IMR-90 (cell line): ENCODE measurements around the gene COL5A1. TPM values are rescaled to one million over a fixed set of nuclear protein-coding genes. Genes with fewer than 3 reads are reported as not detected.

Source experiments
- ATAC-seq: fragments of 200-7000 bp; cut with Tn5 transposase; 2 replicates; pipeline ENCODE4 v1.9.1; 2020; ENCODE audit warnings: low read depth, mild to moderate bottlenecking, moderate library complexity
- BruUV-seq: library from RNA; stranded (reverse); fragments of 400-500 nt; replicated peaks from 2 replicates; lab custom pipeline; 2021; lab: Mats Ljungman, UMichigan
- CTCF ChIA-PET: fragments of 300-600 bp; formaldehyde crosslinking; extraction: SDS; loops from one replicate; lab custom pipeline; 2021; ENCODE audit warnings: antibody characterized with exemption; lab: Yijun Ruan, JAX
- POLR2A ChIA-PET: fragments of 300-600 bp; sonication (Branson Sonifier 250); formaldehyde crosslinking; loops from one replicate; lab custom pipeline; 2022; ENCODE audit warnings: antibody characterized with exemption; ENCODE audit not compliant: unreplicated experiment; lab: Charles Lee
- DNase-seq: peaks from one replicate; pipeline ENCODE4 v3.0.0; 2013
- H2AFZ ChIP-seq: replicated peaks from 2 replicates; pipeline ENCODE3; 2013; ENCODE audit warnings: low read length, mild to moderate bottlenecking; ENCODE audit not compliant: poor library complexity
- H2AK5ac ChIP-seq: 2 replicates; pipeline ENCODE4 v1.6.1; 2013; ENCODE audit warnings: low read depth, low read length, inconsistent platforms
- H2AK9ac ChIP-seq: replicated peaks from 2 replicates; pipeline ENCODE3; 2013; ENCODE audit warnings: mild to moderate bottlenecking, low read depth, low read length, moderate library complexity; ENCODE audit not compliant: poor library complexity
- H2BK120ac ChIP-seq: 2 replicates; pipeline ENCODE4 v1.6.1; 2013; ENCODE audit warnings: low read depth, low read length, inconsistent platforms
- H2BK15ac ChIP-seq: 3 replicates; pipeline ENCODE4 v1.6.1; 2013; ENCODE audit warnings: low read depth, low read length, inconsistent platforms
- H2BK20ac ChIP-seq: 2 replicates; pipeline ENCODE4 v1.6.1; 2013; ENCODE audit warnings: low read depth, mild to moderate bottlenecking, inconsistent platforms, low read length, moderate library complexity
- H2BK5ac ChIP-seq: 2 replicates; pipeline ENCODE4 v1.6.1; 2013; ENCODE audit warnings: mild to moderate bottlenecking, low read depth, low read length, inconsistent platforms; ENCODE audit not compliant: poor library complexity, severe bottlenecking
- H3K14ac ChIP-seq: replicated peaks from 2 replicates; pipeline ENCODE4 v1.6.1; 2013; ENCODE audit warnings: low read depth, low read length, inconsistent platforms
- H3K18ac ChIP-seq: 2 replicates; pipeline ENCODE4 v1.6.1; 2013; ENCODE audit warnings: low read depth, low read length, control low read depth
- H3K23ac ChIP-seq: 2 replicates; pipeline ENCODE4 v1.6.1; 2013; ENCODE audit warnings: low read depth, low read length, inconsistent platforms
- H3K27ac ChIP-seq: 2 replicates; pipeline ENCODE4 v1.5.1; 2013; ENCODE audit warnings: mild to moderate bottlenecking, control low read depth, low read length; ENCODE audit not compliant: insufficient read depth
- H3K27me3 ChIP-seq: 2 replicates; pipeline ENCODE4 v1.6.1; 2013; ENCODE audit warnings: low read length; ENCODE audit not compliant: control insufficient read depth, insufficient read depth
- H3K36me3 ChIP-seq: 2 replicates; pipeline ENCODE4 v1.6.1; 2013; ENCODE audit warnings: low read length, mixed read lengths; ENCODE audit not compliant: control insufficient read depth, insufficient read depth
- H3K4ac ChIP-seq: 2 replicates; pipeline ENCODE4 v1.6.1; 2013; ENCODE audit warnings: low read depth, low read length, inconsistent platforms
- H3K4me1 ChIP-seq: 2 replicates; pipeline ENCODE4 v1.6.1; 2013; ENCODE audit warnings: low read length, mixed read lengths; ENCODE audit not compliant: control insufficient read depth, insufficient read depth
- H3K4me2 ChIP-seq: 2 replicates; pipeline ENCODE4 v1.6.1; 2013; ENCODE audit warnings: low read depth, mild to moderate bottlenecking, control low read depth, low read length, moderate library complexity
- H3K4me3 ChIP-seq: 2 replicates; pipeline ENCODE4 v1.5.1; 2013; ENCODE audit warnings: low read depth, mild to moderate bottlenecking, control low read depth, low read length, moderate library complexity; ENCODE audit not compliant: insufficient read depth
- H3K56ac ChIP-seq: 2 replicates; pipeline ENCODE4 v1.6.1; 2013; ENCODE audit warnings: low read length, inconsistent platforms; ENCODE audit not compliant: insufficient read depth; ENCODE audit errors: extremely low read depth
- H3K79me1 ChIP-seq, 2 experiments: 2 replicates each; pipeline ENCODE4 v1.6.1; 2013; ENCODE audit warnings: low read length in 2 of 2, inconsistent platforms in 1 of 2, low read depth in 1 of 2
- H3K9ac ChIP-seq: 2 replicates; pipeline ENCODE4 v1.6.1; 2013; ENCODE audit warnings: low read depth, low read length, control low read depth
- H3K9me1 ChIP-seq: 2 replicates; pipeline ENCODE4 v1.6.1; 2013; ENCODE audit warnings: low read length, inconsistent platforms; ENCODE audit not compliant: insufficient read depth
- H3K9me3 ChIP-seq: 2 replicates; pipeline ENCODE4 v1.6.1; 2013; ENCODE audit warnings: low read length; ENCODE audit not compliant: control insufficient read depth, insufficient read depth
- H4K20me1 ChIP-seq: 2 replicates; pipeline ENCODE4 v1.6.1; 2013; ENCODE audit warnings: low read length, inconsistent platforms; ENCODE audit not compliant: insufficient read depth
- H4K5ac ChIP-seq: 2 replicates; pipeline ENCODE4 v1.6.1; 2013; ENCODE audit warnings: mild to moderate bottlenecking, low read depth, low read length, control low read depth
- H4K8ac ChIP-seq, 2 experiments: 2 replicates each; pipeline ENCODE4 v1.6.1; 2013; ENCODE audit warnings: low read depth in 2 of 2, low read length in 2 of 2, control low read depth in 1 of 2, inconsistent platforms in 1 of 2
- H4K91ac ChIP-seq: 2 replicates; pipeline ENCODE4 v1.6.1; 2013; ENCODE audit warnings: low read depth, low read length, inconsistent platforms; ENCODE audit not compliant: insufficient read depth
- CHD1 ChIP-seq: IDR thresholded peaks from 2 replicates; pipeline ENCODE4 v1.6.1; 2012; ENCODE audit warnings: low read depth, low read length, improper control_type of control experiment
- FOS ChIP-seq: fragments of 150-350 bp; IDR thresholded peaks from 2 replicates; pipeline ENCODE4 v1.6.1; 2016; ENCODE audit warnings: low read depth, low read length
- MAFK ChIP-seq: IDR thresholded peaks from 2 replicates; pipeline ENCODE4 v1.6.1; 2012; ENCODE audit warnings: low read depth, low read length, improper control_type of control experiment
- NFE2L2 ChIP-seq: fragments of 150-350 bp; IDR thresholded peaks from 2 replicates; pipeline ENCODE4 v1.6.1; 2016; ENCODE audit warnings: low read depth, mild to moderate bottlenecking, low read length
- RCOR1 ChIP-seq: IDR thresholded peaks from 2 replicates; pipeline ENCODE4 v1.6.1; 2012; ENCODE audit warnings: mild to moderate bottlenecking, low read length, improper control_type of control experiment; ENCODE audit not compliant: insufficient replicate concordance
- SMC3 ChIP-seq: fragments of 150-350 bp; IDR thresholded peaks from 2 replicates; pipeline ENCODE4 v1.6.1; 2016; ENCODE audit warnings: low read depth, mild to moderate bottlenecking, antibody characterized with exemption, low read length, moderate library complexity
- WGBS, 2 experiments: methylation state at CpG; one replicate each; pipeline versions ENCODE4 v1.1.5 to v1.1.7; 2013; ENCODE audit warnings: missing lambda C conversion rate in 2 of 2; ENCODE audit not compliant: insufficient read length in 1 of 2; ENCODE audit errors: extremely low coverage in 2 of 2; 5-methylcytosine and 5-hydroxymethylcytosine counted together
- dilution Hi-C: fragments of 300-500 bp; cut with HindIII; formaldehyde crosslinking; loops from one replicate; pipeline ENCODE4 v1.14.3; 2018; ENCODE audit warnings: low sequenced_read_pairs; ENCODE audit not compliant: unreplicated experiment
- in situ Hi-C: fragments of 300-500 bp; cut with MboI; formaldehyde crosslinking; loops from 3 replicates; pipeline ENCODE4 v1.14.3; 2019; ENCODE audit warnings: low sequenced_read_pairs, inconsistent platforms, mixed read lengths
- intact Hi-C: fragments of 100-400 bp; cut with micrococcal nuclease; formaldehyde crosslinking; loops from 2 replicates; pipeline ENCODE4 v1.10.0; 2022
- polyA plus RNA-seq, 3 experiments: library from polyadenylated mRNA; depleted of rRNA; stranded (reverse); fragments of >200 nt; gene quantifications; 2 replicates each; pipeline ENCODE4 v1.2.3, GENCODE V29; 2012; ENCODE audit warnings: low replicate concordance in 1 of 3
- total RNA-seq: library from RNA; depleted of rRNA; stranded (reverse); fragments of >200 nt; gene quantifications from 2 replicates; pipeline ENCODE4 v1.2.3, GENCODE V29; 2012
- TF ChIP-seq, protein P1 (sequence below): fragments of 150-350 bp; IDR thresholded peaks from 2 replicates; pipeline ENCODE4 v1.6.1; 2016; ENCODE audit warnings: low read depth, mild to moderate bottlenecking, low read length, moderate library complexity, borderline replicate concordance

COL5A1 gene
- total and polyA plus RNA-seq, 2 of the 4 experiments (the other 2 are of a cell fraction) = 19.2 to 173 TPM

GRCh38 chr9:134679616-134680392 is 38.2 kb downstream of the COL5A1 start:
- peaks cover 36% of the 10 kb centered on the region for H3K4me1 ChIP-seq
- in situ Hi-C loops = no loop called here
- no peak overlapping the region for H3K4ac ChIP-seq
- no peak overlapping the region for H4K5ac ChIP-seq
- intact Hi-C loops = no loop called here
- no peak overlapping the region for H4K91ac ChIP-seq
- no TSS peak for BruUV-seq
- H3K23ac ChIP-seq = no peak overlapping the region
- dilution Hi-C loops = no loop called here
- peaks cover 49% of the 10 kb centered on the region for H3K9me1 ChIP-seq
- H3K4me3 ChIP-seq = no peak overlapping the region
- ATAC-seq = no peak
- WGBS, 2 experiments = 95% methylated on average over 10 of the region's 19 CpGs; no CpG with 5 or more reads in 1 of the 2 experiments
- no peak overlapping the region for H2AFZ ChIP-seq
- ChIA-PET CTCF (no interaction called here), POLR2A (no interaction called here)
- H2BK120ac ChIP-seq = no peak overlapping the region
- H3K56ac ChIP-seq = no peak overlapping the region
- no peak overlapping the region for H3K27ac ChIP-seq
- no peak overlapping the region for H4K8ac ChIP-seq
- peaks cover 97% of the 10 kb centered on the region for H4K20me1 ChIP-seq
- peaks cover 12 to 94% of the 10 kb centered on the region in 2 experiments; a peak in 3 of 4 replicates for H3K79me1 ChIP-seq
- H2BK20ac ChIP-seq = no peak overlapping the region
- H3K36me3 ChIP-seq = peaks cover 12% of the 10 kb centered on the region
- no peak overlapping the region for H2BK15ac ChIP-seq
- H3K18ac ChIP-seq = no peak overlapping the region
- TF ChIP-seq RCOR1 (no peak), FOS (no peak), MAFK (no peak), CHD1 (no peak), NFE2L2 (no peak), SMC3 (no peak)
- TF ChIP-seq, protein P1, sequence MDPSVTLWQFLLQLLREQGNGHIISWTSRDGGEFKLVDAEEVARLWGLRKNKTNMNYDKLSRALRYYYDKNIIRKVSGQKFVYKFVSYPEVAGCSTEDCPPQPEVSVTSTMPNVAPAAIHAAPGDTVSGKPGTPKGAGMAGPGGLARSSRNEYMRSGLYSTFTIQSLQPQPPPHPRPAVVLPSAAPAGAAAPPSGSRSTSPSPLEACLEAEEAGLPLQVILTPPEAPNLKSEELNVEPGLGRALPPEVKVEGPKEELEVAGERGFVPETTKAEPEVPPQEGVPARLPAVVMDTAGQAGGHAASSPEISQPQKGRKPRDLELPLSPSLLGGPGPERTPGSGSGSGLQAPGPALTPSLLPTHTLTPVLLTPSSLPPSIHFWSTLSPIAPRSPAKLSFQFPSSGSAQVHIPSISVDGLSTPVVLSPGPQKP = no peak
- peaks cover 4% of the 10 kb centered on the region; the same call in 1 of the 2 replicates for H3K9me3 ChIP-seq
- no peak overlapping the region for H3K4me2 ChIP-seq
- no peak overlapping the region for H3K9ac ChIP-seq
- H2BK5ac ChIP-seq = no peak overlapping the region
- H3K27me3 ChIP-seq = no peaks in the 10 kb centered on the region
- H2AK9ac ChIP-seq = no peak overlapping the region
- H2AK5ac ChIP-seq = 0 out of 2 replicates have a peak overlapping the region, but pooled peaks have one; percentile 12
- DNase-seq = no peak
- no peak overlapping the region for H3K14ac ChIP-seq
